ENCODE measurements around the gene TRIM40.

DNA sequence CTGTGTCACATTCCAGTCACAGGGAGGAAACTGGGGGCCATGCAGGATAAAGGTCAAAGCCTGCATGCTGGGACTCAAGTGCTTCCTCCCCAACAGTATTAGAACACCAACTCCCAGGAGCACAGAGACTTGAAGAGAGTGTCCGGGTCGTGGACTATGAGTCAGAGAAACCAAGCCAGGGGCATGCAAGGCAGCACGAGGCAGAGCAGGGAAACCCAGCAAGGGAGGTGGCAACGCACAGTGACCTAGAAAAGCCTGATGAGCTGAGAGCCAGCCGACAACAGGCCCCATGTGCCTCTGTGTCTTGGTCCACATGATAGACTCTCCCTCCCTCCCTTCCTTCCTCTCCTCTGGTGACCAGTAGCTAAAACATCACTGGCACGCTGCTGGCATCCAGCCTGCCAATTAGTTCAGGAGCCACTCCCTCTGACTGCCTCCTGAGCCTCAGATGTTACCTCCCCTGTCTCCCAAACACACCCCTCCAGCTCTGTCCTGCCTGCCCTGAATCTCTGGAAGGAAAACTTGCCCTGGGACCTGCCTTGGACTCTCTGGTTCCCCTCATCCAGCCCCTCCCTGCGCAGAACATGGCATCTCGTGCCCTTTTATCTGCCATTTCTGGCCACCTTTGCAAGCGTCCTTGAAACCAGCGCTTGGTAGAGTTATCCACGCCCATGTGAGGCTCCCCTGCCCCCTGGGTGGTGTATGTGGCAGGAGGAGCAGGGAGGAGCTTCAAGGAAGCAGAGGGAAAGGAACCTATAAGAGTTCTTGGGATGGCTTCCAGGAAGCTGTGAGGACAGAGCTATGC lies 44.2 kb upstream of the TRIM40 start:
- TF ChIP-seq CTCF (IDR thresholded peaks at IDR 0.05) (no peak), EHMT2 (IDR thresholded peaks at IDR 0.05; ENCODE audit: low read depth) (no peak), USF2 (IDR thresholded peaks at IDR 0.05) (no peak)
- TF ChIP-seq, protein P1, sequence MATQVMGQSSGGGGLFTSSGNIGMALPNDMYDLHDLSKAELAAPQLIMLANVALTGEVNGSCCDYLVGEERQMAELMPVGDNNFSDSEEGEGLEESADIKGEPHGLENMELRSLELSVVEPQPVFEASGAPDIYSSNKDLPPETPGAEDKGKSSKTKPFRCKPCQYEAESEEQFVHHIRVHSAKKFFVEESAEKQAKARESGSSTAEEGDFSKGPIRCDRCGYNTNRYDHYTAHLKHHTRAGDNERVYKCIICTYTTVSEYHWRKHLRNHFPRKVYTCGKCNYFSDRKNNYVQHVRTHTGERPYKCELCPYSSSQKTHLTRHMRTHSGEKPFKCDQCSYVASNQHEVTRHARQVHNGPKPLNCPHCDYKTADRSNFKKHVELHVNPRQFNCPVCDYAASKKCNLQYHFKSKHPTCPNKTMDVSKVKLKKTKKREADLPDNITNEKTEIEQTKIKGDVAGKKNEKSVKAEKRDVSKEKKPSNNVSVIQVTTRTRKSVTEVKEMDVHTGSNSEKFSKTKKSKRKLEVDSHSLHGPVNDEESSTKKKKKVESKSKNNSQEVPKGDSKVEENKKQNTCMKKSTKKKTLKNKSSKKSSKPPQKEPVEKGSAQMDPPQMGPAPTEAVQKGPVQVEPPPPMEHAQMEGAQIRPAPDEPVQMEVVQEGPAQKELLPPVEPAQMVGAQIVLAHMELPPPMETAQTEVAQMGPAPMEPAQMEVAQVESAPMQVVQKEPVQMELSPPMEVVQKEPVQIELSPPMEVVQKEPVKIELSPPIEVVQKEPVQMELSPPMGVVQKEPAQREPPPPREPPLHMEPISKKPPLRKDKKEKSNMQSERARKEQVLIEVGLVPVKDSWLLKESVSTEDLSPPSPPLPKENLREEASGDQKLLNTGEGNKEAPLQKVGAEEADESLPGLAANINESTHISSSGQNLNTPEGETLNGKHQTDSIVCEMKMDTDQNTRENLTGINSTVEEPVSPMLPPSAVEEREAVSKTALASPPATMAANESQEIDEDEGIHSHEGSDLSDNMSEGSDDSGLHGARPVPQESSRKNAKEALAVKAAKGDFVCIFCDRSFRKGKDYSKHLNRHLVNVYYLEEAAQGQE (IDR thresholded peaks at IDR 0.05), result no peak

All from A549 (cell line).